Endothelial cell (in vitro differentiated cells): ENCODE data around the gene SLC41A2. TPM values are rescaled to one million over a fixed set of nuclear protein-coding genes. Genes with fewer than 3 reads are reported as not detected.
"Not testable (repeated sequence)": the region's sequence is repeated elsewhere in the genome, so short reads cannot be mapped to it uniquely, and the experiment has no call there.

Experiments used
- DNase-seq: peaks from one replicate; pipeline ENCODE4 v3.0.0; 2021; ENCODE audit warnings: low spot score
- H3K27ac Mint-ChIP-seq: one replicate; pipeline ENCODE4 v1.8.0; 2021; ENCODE audit warnings: mixed read lengths, inconsistent platforms; ENCODE audit not compliant: unreplicated experiment
- H3K27me3 Mint-ChIP-seq: one replicate; pipeline ENCODE4 v1.8.0; 2021; ENCODE audit warnings: mild to moderate bottlenecking, moderate library complexity, mixed read lengths, inconsistent platforms; ENCODE audit not compliant: unreplicated experiment
- H3K36me3 Mint-ChIP-seq: one replicate; pipeline ENCODE4 v1.8.0; 2021; ENCODE audit warnings: mild to moderate bottlenecking, low read depth, mixed read lengths, inconsistent platforms; ENCODE audit not compliant: unreplicated experiment
- H3K4me1 Mint-ChIP-seq: one replicate; pipeline ENCODE4 v1.8.0; 2021; ENCODE audit warnings: mild to moderate bottlenecking, mixed read lengths, inconsistent platforms; ENCODE audit not compliant: unreplicated experiment
- H3K4me3 Mint-ChIP-seq: one replicate; pipeline ENCODE4 v1.8.0; 2021; ENCODE audit warnings: mild to moderate bottlenecking, mixed read lengths, inconsistent platforms; ENCODE audit not compliant: unreplicated experiment
- H3K9me3 Mint-ChIP-seq: one replicate; pipeline ENCODE4 v1.8.0; 2021; ENCODE audit warnings: mixed read lengths, inconsistent platforms; ENCODE audit not compliant: unreplicated experiment
- total RNA-seq: library from RNA; stranded (reverse); fragmentation: NEBNext Ultra II Directional; extraction: Animal tissue kit (Norgen Biotek cat#: 25700); gene quantifications from one replicate; pipeline ENCODE4 v1.2.1, GENCODE V29; 2021; ENCODE audit not compliant: unreplicated experiment
- TF ChIP-seq, protein P1 (sequence below): fragments of 200-600 bp; sonication (generic); IDR thresholded peaks from one replicate; pipeline ENCODE4 v1.5.0; 2021; ENCODE audit warnings: antibody characterized with exemption; ENCODE audit not compliant: unreplicated experiment

Gene SLC41A2
- total RNA-seq, 1 donor from 2014 or later: 2.5 TPM

DNA sequence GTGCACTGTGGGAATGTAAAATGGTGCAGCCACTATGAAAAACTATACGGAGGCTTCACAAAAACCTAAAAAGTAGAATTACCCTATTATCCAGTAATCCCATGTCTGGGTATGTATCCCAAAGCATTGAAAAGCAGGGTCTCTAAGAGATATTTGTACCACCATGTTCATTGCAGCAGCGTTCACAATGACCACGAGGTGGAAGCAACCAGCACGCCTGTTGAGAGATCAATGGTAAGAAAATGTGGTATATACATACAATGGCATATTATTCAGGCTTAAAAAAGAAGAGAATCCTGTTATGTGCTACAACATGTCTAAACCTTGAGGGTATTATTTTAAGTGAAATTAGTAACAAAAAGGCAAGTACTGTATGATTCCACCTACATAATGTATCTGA, 27.1 kb upstream of the SLC41A2 start:
- no peak for DNase-seq
- Mint-ChIP-seq H3K36me3 (peaks cover 8% of the 10 kb centered on the region), H3K27ac (no peak overlapping the region)

DNA sequence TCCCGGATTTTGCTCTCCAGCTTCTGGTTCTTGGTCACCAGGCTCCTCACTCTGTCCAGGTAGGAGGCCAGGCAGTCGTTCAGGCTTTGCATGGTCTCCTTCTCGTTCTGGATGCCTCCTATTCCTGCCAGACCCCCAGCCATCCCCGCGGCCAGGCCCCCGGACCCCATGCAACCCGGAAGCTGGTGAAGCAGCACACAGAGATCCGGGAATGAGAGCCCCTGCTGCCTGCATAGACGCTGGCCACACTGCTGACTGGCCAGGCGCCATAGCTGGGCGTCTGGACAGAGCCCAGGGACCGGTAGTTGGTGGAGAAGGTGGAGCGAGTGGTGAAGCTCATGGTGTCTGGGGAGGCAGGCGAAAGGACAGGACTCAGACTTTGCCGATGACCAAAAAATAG, 19.6 kb upstream of the SLC41A2 start:
- H3K4me1 Mint-ChIP-seq, H3K27ac Mint-ChIP-seq, DNase-seq, H3K4me3 Mint-ChIP-seq, H3K27me3 Mint-ChIP-seq, H3K36me3 Mint-ChIP-seq, H3K9me3 Mint-ChIP-seq: not testable (repeated sequence)

More for the DNA sequence above, 27.1 kb upstream of the SLC41A2 start:
- H3K4me1 Mint-ChIP-seq: peaks cover 12% of the 10 kb centered on the region
- H3K27me3 Mint-ChIP-seq: no peaks in the 10 kb centered on the region
- no peak overlapping the region for H3K4me3 Mint-ChIP-seq
- TF ChIP-seq, protein P1, sequence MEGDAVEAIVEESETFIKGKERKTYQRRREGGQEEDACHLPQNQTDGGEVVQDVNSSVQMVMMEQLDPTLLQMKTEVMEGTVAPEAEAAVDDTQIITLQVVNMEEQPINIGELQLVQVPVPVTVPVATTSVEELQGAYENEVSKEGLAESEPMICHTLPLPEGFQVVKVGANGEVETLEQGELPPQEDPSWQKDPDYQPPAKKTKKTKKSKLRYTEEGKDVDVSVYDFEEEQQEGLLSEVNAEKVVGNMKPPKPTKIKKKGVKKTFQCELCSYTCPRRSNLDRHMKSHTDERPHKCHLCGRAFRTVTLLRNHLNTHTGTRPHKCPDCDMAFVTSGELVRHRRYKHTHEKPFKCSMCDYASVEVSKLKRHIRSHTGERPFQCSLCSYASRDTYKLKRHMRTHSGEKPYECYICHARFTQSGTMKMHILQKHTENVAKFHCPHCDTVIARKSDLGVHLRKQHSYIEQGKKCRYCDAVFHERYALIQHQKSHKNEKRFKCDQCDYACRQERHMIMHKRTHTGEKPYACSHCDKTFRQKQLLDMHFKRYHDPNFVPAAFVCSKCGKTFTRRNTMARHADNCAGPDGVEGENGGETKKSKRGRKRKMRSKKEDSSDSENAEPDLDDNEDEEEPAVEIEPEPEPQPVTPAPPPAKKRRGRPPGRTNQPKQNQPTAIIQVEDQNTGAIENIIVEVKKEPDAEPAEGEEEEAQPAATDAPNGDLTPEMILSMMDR: no peak
- no peaks in the 10 kb centered on the region for H3K9me3 Mint-ChIP-seq

DNA sequence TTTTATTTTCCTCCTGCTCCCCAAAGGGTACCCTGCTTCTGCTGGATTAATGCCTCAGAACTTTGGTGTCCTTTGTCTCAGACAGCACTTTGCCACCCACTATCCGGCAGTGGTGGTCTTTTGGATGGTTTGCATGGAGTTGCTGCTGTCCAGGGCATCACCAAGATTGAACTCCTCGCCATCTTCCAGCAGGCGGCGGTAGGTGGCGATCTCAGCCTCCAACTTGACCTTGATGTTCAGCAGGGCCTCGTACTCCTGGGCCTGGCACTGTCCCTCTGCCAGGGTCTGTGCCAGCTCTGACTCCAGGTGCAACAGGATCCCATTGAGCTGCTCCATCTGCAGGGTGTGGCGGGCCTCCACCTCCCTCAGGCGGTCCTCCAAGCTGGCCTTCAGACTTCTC, 18.6 kb upstream of the SLC41A2 start:
- Mint-ChIP-seq H3K27me3 (no peaks in the 10 kb centered on the region), H3K9me3 (no peaks in the 10 kb centered on the region), H3K4me1 (no peaks in the 10 kb centered on the region), H3K36me3 (no peaks in the 10 kb centered on the region), H3K27ac (no peak overlapping the region), H3K4me3 (no peak overlapping the region)
- no peak for DNase-seq
- TF ChIP-seq, protein P1: no peak

DNA sequence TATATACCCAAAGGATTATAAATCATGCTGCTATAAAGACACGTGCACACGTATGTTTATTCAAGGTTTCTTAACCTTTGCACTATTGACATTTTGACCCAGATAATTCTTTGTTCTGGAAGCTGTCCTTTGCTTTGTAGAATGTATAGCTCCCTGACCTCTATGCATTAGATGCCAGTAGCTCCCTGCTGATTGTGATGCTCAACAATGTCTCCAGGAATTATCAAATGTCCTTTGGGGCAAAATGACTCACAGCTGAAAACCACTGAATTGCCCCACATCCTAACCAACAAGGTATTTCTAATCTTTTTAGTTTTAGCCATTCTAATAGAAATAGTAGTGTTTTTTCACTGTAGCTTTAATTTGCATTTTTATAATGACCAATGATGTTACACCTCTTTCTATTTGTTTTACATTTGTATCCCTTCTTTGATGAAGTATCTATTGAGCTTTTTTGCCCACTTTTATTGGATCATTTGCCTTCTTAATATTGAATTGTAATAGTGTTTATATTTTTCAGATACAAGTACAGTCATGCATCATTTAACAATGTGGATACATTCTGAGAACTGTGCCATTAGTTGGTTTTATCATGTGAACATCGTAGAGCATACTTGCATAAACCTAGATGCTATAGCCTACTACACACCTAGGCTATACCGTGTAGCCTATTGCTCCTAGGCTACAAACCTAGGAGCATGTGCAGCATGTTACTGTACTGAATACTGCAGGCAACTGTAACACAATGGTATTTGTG, 17.7 kb upstream of the SLC41A2 start:
- H3K27ac Mint-ChIP-seq: no peak overlapping the region
- H3K9me3 Mint-ChIP-seq: no peaks in the 10 kb centered on the region
- H3K4me1 Mint-ChIP-seq: no peaks in the 10 kb centered on the region
- TF ChIP-seq, protein P1: no peak
- no peak for DNase-seq
- H3K36me3 Mint-ChIP-seq: no peaks in the 10 kb centered on the region
- H3K4me3 Mint-ChIP-seq: no peak overlapping the region
- H3K27me3 Mint-ChIP-seq: no peaks in the 10 kb centered on the region

DNA sequence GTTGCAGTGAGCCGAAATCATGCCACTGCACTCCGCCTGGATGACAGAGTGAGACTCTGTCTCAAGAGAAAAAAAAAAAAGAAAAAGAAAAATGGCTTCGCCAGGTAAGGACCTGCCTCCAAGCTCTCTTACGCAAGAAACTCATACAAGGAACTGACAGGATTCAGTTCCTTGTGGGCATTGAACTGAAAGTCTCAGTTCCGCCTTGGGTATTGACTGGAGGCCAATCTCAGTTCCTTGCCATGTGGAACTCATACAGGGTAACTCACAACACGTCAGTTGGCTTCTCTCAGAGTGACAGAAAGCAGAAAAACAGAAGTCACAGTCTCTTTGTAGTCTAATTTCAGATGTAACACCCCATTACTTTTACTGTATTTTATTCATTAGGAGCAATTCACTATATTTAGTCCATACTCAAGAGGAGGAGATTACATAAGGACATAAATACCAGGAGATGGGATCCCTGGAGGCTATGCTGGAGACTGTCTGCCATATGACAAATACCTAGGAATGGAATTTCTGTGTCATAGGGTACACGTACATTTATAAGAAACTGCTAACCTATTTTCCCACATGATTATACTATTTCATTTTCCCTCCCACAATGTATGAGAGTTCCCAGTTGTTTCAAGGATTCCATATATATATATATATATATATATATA, 16.7 kb upstream of the SLC41A2 start:
- Mint-ChIP-seq H3K4me3 (no peak overlapping the region), H3K27ac (no peak overlapping the region), H3K4me1 (no peaks in the 10 kb centered on the region), H3K27me3 (no peaks in the 10 kb centered on the region), H3K36me3 (no peaks in the 10 kb centered on the region), H3K9me3 (no peaks in the 10 kb centered on the region)
- no peak for DNase-seq
- TF ChIP-seq, protein P1: no peak
